SK-N-SH (cell line): Measurements from ENCODE around the gene ALPK3.

ENCODE experiments used
- CTCF ChIP-seq: fragments of 200-600 bp; sonication (generic); IDR thresholded peaks from 2 replicates; pipeline ENCODE4 v1.6.1; 2017; ENCODE audit warnings: antibody characterized with exemption, mild to moderate bottlenecking, moderate library complexity
- EP300 ChIP-seq, 2 experiments: IDR thresholded peaks; 2 replicates each; pipeline versions ENCODE4 v1.4.0 to v1.6.1; 2012; ENCODE audit warnings: borderline replicate concordance in 1 of 2, low read depth in 1 of 2, low read length in 1 of 2
- FOSL2 ChIP-seq: IDR thresholded peaks from 2 replicates; pipeline ENCODE4 v1.4.0; 2012; ENCODE audit warnings: low read depth, mild to moderate bottlenecking, moderate library complexity, borderline replicate concordance
- FOXJ3 ChIP-seq: sonication (generic); formaldehyde crosslinking; IDR thresholded peaks from 2 replicates; pipeline ENCODE4 v1.5.1; 2020; ENCODE audit warnings: mild to moderate bottlenecking, missing genetic modification reagents
- JUND ChIP-seq: IDR thresholded peaks from 2 replicates; pipeline ENCODE4 v1.4.0; 2012
- NRF1 ChIP-seq: IDR thresholded peaks from 2 replicates; pipeline ENCODE4 v1.6.1; 2012; ENCODE audit warnings: low read depth, mild to moderate bottlenecking, low read length
- POLR2AphosphoS5 ChIP-seq: IDR thresholded peaks from 2 replicates; pipeline ENCODE4 v1.6.1; 2012; ENCODE audit warnings: low read depth, low read length
- RAD21 ChIP-seq: IDR thresholded peaks from 2 replicates; pipeline ENCODE4 v1.6.1; 2012; ENCODE audit warnings: mild to moderate bottlenecking, low read length
- SIN3A ChIP-seq: IDR thresholded peaks from 2 replicates; pipeline ENCODE4 v1.6.1; 2012; ENCODE audit warnings: low read depth, mild to moderate bottlenecking, low read length, moderate library complexity, borderline replicate concordance
- SMC3 ChIP-seq: IDR thresholded peaks from 2 replicates; pipeline ENCODE4 v1.6.1; 2012; ENCODE audit warnings: low read depth, low read length, improper control_type of control experiment
- TCF12 ChIP-seq: IDR thresholded peaks from 2 replicates; pipeline ENCODE4 v1.4.0; 2012
- YY1 ChIP-seq: IDR thresholded peaks from 2 replicates; pipeline ENCODE4 v1.4.0; 2012; ENCODE audit warnings: low read depth, mild to moderate bottlenecking

GRCh38 chr15:84797212-84797611 lies 19.9 kb upstream of the ALPK3 start:
- TF ChIP-seq CTCF (no peak), POLR2AphosphoS5 (no peak), JUND (no peak), TCF12 (no peak), YY1 (no peak), SIN3A (no peak), EP300 (IDR thresholded peaks at IDR 0.05; ENCODE audit: borderline replicate concordance in 1 of 2, low read depth in 1 of 2, low read length in 1 of 2) (no peak), RAD21 (no peak), SMC3 (no peak), NRF1 (no peak), FOXJ3 (CRISPR knock-in tag) (no peak), FOSL2 (no peak)
